HG02642 (cell line): ENCODE data around the gene SDHAF2.
"Not testable (repeated sequence)": the region's sequence is repeated elsewhere in the genome, so short reads cannot be mapped to it uniquely, and the experiment has no call there.

ENCODE experiments used
- ATAC-seq: cut with Tn5 transposase; IDR thresholded peaks from one replicate; pipeline ENCODE4 v1.9.1; 2021; ENCODE audit warnings: mild to moderate bottlenecking; ENCODE audit not compliant: unreplicated experiment, poor library complexity

Gene SDHAF2

GRCh38 chr11:61429691-61430582 lies at the start of gene SDHAF2, which contains the start of gene CPSF7:
Gene SDHAF2, plus strand, starts transcription at chr11:61430124. Its CDS starts 23 bp downstream, at chr11:61430147.
Gene CPSF7, minus strand, starts transcription at chr11:61429975. Its CDS starts 740 bp downstream, at chr11:61429235.
- peak; percentile 90 for ATAC-seq

GRCh38 chr11:61380884-61381283 lies 49.0 kb upstream of the SDHAF2 start:
- ATAC-seq: no peak

GRCh38 chr11:61383859-61384258 lies 46.1 kb upstream of the SDHAF2 start:
- not testable (repeated sequence) for ATAC-seq

DNA sequence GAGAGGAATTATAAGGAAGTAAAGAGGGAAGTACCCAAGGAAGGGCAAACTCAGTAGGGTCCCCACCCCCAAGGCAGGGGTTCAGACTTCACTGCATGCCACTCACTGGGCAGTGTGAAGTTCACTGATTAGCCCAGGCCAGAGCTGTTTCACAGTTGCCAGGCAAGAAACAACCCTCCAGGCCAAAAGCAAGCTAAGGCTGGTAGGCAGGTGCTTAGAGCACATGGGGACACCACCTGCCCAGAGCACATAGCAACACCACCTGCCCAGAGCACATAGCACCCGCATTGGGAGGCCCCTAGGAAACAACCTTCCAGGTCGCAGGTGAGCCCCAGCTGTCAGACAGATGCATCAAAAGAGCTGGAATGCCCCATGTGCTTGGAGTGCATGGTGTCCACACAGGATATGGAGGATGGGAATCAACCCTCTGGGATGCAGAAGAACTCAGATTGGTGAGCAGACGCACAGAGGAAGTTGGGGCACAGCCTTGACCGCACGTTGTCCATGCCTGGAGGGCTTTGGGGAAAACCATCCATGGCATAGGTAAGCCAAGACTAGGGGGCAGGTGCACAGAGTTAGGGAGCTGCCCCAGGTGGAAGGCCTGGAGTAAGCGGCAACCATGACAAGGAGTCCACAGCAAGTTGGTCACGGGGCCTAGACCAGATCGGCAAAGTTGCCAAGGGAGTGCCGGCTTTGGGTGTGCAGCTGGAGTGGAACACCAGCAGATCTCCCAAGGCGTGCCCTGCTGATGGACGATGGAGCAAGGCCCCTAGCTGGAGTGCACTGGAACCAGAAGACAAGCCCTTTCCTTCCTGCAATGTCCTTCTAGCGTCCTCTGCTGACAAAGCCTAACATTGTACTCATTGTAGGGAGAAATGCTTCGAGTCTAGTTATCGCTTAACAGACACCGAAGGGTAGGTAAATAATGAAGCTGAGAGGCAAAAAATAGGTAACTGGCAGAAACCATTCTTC lies 45.4 kb upstream of the SDHAF2 start:
- ATAC-seq: no peak

- ATAC-seq: no peak
Observed at GRCh38 chr11:61390161-61390560, 39.8 kb upstream of the SDHAF2 start.

DNA sequence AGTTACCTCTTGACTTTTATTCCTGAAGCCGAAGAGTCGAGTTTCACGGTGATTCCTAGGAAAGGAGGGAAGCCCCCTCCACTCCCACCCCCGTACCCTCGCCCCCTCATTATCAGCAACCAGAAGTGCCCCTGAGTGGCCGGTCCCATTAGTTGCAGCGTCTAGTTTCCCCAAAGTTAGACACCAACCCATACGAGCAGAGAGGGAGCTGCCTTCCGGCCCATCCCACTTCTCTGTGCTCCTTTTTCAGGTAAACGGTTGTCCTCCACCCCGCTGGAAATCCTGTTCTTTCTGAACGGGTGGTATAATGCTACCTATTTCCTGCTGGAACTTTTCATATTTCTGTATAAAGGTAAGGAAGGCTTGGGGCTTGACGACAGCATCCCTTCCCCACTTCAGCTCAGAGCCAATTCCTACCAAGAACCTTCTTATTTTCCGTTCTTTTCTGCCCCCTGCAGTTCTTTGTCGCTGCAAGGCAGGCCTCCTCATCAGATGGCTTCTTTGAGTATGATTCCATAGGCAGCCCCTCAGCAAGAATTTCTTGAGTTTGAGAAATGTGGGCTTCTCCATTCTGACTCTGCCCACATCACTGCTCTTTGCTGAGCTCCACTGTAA lies 36.8 kb upstream of the SDHAF2 start:
- ATAC-seq: no peak

- no peak for ATAC-seq
Observed at GRCh38 chr11:61401173-61401572, 28.8 kb upstream of the SDHAF2 start.

DNA sequence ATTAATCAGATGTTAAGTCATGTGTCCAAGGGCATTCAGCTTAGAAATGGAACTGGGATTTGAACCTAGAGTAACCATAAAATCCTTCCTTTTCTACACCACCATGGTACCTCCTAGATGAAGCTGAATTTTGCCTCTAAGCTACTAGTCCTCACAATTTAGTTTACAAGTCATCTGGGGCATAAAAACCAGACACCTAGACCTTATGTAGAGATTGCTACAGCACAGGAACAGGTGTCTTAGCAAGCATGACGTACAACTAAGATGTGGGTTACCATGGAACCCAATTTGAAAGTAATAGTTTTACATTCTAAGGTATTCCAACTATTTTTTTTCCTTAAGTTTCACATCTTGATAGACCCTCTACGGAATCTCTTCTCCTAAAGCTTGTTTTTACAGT lies 28.4 kb upstream of the SDHAF2 start:
- no peak for ATAC-seq

DNA sequence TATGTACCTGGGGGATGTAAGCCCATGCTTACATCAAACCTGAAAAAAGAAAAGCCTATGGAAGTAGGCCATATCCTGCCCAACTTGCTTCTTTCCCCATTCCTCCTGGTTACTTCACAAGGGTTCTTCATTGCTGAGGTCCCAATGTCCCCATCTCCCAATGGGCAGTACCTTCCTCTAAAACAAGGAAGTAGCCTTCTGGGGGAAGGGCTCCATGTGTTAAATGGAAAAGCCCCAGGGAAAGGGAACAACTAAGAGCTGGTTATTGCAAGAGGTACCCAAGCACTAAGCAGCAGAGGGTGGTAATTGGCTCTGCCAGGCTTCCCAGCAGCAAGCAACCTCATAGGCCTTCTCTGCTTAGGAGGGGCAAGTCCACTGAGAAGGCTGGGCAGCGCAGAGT lies 26.3 kb upstream of the SDHAF2 start:
- no peak for ATAC-seq

DNA sequence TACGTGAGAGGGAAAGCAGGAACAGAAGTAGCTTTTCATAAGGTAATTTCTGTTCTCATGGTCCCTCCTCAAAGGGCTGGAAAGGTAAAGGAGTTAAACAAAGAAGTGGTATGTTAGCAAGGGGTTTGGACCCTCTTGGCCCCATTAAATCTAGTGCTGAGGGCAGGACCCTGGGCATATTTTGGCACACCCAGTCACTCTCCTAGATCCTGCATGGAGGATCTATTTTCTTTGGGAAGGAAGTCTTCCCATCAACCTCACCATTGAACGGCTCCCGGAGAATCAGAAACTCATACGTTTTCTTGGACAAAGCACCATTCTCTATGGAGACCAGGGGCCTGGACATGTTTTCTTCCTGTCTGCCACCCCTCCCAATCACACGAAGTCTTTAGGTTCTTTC lies 25.8 kb upstream of the SDHAF2 start:
- ATAC-seq: no peak

DNA sequence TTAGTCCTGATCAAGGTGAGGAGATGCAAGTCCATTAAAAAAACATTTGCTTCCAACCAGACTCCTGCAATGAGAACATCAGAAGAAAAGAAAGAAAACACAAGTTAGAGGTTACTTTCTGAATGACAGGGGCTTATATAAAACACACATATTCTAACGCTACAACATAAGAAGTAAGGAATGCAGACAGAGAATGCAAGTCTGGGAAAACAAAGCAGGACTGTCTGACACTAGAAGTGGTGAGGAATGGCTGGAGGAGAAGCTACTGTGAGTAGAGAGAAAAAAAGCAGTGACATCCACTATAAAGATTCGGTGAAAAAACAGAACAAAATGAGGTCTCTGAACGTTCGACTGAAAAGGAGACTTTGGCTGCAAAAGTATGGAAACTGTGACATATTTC lies 25.3 kb upstream of the SDHAF2 start:
- no peak for ATAC-seq

DNA sequence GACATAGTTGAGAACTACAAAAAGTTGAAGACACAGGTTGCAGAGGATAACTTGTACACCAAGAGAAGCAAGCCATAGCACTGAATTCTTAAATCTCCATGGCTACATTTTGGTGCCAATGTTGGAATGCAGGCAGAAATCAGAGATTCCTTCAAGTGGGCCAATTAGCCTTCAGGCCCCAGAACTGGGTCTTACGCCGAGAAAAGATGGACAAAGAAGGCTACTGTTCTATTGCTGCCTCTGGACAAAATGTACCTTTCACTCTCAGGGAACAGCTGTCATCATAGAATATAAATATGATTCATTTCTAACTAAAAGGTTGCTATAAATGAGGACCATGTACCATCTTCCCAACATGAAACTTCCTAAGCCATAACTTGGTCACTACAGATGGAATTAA lies 23.9 kb upstream of the SDHAF2 start:
- ATAC-seq: no peak

GRCh38 chr11:61406991-61407728 lies 22.8 kb upstream of the SDHAF2 start:
- no peak for ATAC-seq

- ATAC-seq: no peak
Observed at GRCh38 chr11:61411589-61411988, 18.3 kb upstream of the SDHAF2 start.

DNA sequence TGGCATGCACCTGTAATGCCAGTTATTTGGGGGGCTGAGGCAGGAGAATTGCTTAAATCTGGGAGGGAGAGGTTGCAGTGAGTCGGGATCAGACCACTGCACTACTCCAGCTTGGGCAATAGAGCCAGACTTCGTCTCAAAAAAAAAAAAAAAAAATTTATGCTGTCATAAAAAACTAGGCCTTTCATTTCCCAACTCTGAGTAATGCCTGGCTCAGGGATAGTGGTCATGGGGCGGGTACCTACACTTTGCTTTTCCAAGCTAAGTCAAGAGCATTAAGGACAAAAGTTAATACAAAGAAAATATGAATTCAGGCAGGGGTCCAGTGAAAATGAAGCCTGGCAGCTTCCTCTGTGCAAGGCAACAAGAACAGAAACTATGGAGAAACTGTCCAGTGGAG lies 16.4 kb upstream of the SDHAF2 start:
- ATAC-seq: no peak

DNA sequence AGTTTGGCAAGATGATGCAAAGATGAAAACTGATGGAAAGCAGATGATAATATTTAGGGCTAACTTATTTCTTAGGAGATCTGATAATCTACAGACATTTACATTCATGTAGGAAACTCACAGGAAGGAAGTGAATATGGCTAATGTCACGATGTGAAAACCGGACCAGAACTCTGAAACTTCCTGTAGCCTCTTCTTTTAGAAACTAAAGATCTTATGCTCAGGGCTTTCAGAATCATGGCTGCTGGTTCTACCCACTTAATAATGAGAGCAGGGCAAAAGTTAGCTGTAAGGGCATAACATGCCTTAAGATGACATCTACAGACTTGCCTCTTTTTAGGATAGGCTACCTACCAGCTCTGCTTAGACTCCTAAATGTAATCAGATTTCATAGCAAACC lies 15.4 kb upstream of the SDHAF2 start:
- no peak for ATAC-seq

GRCh38 chr11:61415381-61415780 lies 14.5 kb upstream of the SDHAF2 start:
- ATAC-seq: no peak

DNA sequence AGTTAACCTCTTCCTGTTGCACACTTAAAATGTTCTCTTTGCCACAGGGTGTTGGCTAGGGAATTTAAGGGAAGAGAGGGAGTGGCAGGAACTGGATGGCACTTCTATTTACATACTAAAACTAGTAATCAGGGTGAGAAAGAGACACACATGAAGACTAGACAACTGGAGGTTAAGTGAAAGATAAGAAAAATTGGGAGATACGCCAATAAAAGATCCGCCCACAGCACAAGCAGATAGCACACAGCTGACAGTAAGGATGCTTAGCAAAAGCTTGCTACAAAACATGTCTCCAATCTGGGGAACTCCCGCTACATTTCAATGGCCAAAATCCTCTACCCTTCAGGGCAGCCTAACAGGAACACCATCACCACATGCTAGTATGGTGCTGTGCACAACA lies 13.0 kb upstream of the SDHAF2 start:
- no peak for ATAC-seq

- no peak for ATAC-seq
Observed at GRCh38 chr11:61417670-61418069, 12.3 kb upstream of the SDHAF2 start.

- ATAC-seq: no peak
Observed at GRCh38 chr11:61418136-61418535, 11.8 kb upstream of the SDHAF2 start.
